BLaER1 (cell line): ENCODE measurements around the gene USP11.

Experiments
- H3K27ac ChIP-seq: shearing (Covaris generic); formaldehyde crosslinking; 2 replicates; pipeline ENCODE4 v1.8.1; 2022
- H3K27me3 ChIP-seq: shearing (Covaris generic); formaldehyde crosslinking; 2 replicates; pipeline ENCODE4 v1.8.1; 2022
- H3K36me3 ChIP-seq: shearing (Covaris generic); formaldehyde crosslinking; 2 replicates; pipeline ENCODE4 v1.8.1; 2022
- H3K4me1 ChIP-seq: shearing (Covaris generic); formaldehyde crosslinking; 2 replicates; pipeline ENCODE4 v1.8.1; 2022
- H3K4me2 ChIP-seq: shearing (Covaris generic); formaldehyde crosslinking; 2 replicates; pipeline ENCODE4 v1.8.1; 2022
- H3K4me3 ChIP-seq: shearing (Covaris generic); formaldehyde crosslinking; 2 replicates; pipeline ENCODE4 v1.8.1; 2022
- H3K9ac ChIP-seq: shearing (Covaris generic); formaldehyde crosslinking; 2 replicates; pipeline ENCODE4 v1.8.1; 2022
- H3K9me3 ChIP-seq: shearing (Covaris generic); formaldehyde crosslinking; 2 replicates; pipeline ENCODE4 v1.8.1; 2022
- H4K20me1 ChIP-seq: shearing (Covaris generic); formaldehyde crosslinking; 2 replicates; pipeline ENCODE4 v1.8.1; 2022
- Cebpa-rat ChIP-seq: shearing (Covaris generic); IDR thresholded peaks from 2 replicates; pipeline ENCODE4 v1.8.1; 2022

USP11 gene

DNA sequence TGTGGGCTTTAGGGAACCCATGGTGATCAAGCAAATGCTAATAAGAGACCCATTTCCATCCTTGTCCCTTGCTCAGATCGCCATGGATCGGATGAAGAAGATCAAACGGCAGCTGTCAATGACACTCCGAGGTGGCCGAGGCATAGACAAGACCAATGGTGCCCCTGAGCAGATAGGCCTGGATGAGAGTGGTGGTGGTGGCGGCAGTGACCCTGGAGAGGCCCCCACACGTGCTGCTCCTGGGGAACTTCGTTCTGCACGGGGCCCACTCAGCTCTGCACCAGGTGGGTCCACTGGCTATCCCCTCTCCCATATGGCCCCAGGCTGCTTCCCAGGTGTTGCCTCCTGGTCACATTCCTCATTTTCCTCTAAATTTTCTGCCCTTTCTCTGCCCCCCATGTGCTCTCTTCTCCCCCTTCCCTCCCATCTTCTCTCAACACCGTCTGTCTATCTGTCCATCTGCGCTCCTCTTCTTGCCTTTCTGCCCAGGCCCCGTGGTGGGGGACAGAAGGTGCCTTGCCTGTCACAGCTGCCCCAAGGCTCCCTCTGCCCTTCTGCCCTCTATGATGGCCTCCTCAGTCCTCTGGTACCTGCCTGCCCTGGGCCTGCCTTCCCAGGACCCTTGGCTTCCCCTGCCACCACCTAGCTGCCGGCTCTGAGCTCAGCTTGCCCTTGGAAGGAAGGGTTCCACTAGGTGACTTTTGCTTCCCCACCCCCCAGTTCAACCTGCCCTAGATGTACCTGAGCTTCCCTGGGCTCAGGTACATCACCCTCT is 9.1 kb upstream of the USP11 start:
- TF ChIP-seq Cebpa-rat, result no peak
- Histone ChIP-seq H3K27ac (no peak overlapping the region), H4K20me1 (peaks cover 95% of the 10 kb centered on the region), H3K4me3 (no peak overlapping the region), H3K9me3 (no peaks in the 10 kb centered on the region), H3K9ac (no peak overlapping the region), H3K4me1 (peaks cover 28% of the 10 kb centered on the region), H3K4me2 (no peak overlapping the region), H3K27me3 (0 out of 2 replicates have a peak, but pooled peaks cover 14% of the 10 kb centered on the region), H3K36me3 (peaks cover 78% of the 10 kb centered on the region)

DNA sequence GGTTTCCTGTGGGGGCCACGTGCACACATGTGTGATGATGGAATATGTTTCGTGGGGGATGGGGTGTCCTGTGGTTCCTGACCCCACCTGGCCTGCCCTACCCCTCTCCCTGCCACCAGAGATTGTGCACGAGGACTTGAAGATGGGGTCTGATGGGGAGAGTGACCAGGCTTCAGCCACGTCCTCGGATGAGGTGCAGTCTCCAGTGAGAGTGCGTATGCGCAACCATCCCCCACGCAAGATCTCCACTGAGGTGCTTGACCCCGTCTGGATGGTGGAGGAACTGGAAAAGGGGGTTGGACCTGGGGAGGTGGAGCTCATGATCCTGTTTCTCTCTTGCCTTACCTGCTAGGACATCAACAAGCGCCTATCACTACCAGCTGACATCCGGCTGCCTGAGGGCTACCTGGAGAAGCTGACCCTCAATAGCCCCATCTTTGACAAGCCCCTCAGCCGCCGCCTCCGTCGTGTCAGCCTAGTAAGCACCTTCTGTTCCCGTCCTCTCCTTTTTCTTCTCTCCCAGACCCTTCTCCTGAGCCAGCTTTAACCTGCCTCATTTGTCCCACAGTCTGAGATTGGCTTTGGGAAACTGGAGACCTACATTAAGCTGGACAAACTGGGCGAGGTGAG is 8.4 kb upstream of the USP11 start:
- H3K27ac ChIP-seq, result no peak overlapping the region
- H3K4me2 ChIP-seq, result no peak overlapping the region
- no peak overlapping the region for H3K4me3 ChIP-seq
- peaks cover 95% of the 10 kb centered on the region for H4K20me1 ChIP-seq
- no peak for TF ChIP-seq Cebpa-rat
- 0 out of 2 replicates have a peak, but pooled peaks cover 14% of the 10 kb centered on the region for H3K27me3 ChIP-seq
- H3K9me3 ChIP-seq, result no peaks in the 10 kb centered on the region
- peaks cover 24% of the 10 kb centered on the region for H3K4me1 ChIP-seq
- H3K9ac ChIP-seq, result no peak overlapping the region
- peaks cover 85% of the 10 kb centered on the region for H3K36me3 ChIP-seq

DNA sequence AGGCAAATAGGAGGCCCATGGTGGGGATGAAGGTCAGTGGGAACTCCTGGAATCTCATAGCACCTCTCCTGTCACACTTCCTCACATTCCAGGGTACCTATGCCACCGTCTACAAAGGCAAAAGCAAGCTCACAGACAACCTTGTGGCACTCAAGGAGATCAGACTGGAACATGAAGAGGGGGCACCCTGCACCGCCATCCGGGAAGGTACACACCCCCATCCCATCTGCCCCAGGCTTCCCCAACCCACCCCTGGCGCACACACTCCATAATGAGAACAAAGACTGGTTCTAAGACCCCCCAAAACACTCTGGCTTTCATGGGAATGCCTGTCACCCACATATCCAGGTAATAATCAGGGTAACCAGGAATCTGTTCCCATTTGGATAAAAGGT is 7.9 kb upstream of the USP11 start:
- no peak overlapping the region for H3K27ac ChIP-seq
- H3K9me3 ChIP-seq, result no peaks in the 10 kb centered on the region

DNA sequence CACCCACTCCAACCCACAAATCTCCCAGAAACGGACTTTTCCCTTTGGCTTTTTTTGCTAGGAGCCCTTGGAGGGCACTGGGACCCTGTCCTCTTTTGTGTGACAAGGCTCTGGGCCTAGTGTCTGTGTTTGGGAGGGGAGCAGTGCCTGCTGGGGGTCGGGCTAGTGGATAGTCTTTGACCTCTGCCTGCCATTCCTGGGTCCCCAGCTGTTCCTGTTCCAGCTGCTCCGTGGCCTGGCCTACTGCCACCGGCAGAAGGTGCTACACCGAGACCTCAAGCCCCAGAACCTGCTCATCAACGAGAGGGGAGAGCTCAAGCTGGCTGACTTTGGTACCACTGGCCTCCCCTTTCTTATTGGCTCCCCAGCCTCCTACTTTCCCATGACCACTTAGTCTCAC is 6.7 kb upstream of the USP11 start:
- H3K9me3 ChIP-seq, result no peaks in the 10 kb centered on the region

More for the DNA sequence above, 7.9 kb upstream of the USP11 start:
- Histone ChIP-seq H3K4me1 (peaks cover 19% of the 10 kb centered on the region), H3K9ac (no peak overlapping the region), H4K20me1 (peaks cover 90% of the 10 kb centered on the region), H3K4me2 (no peak overlapping the region), H3K4me3 (no peak overlapping the region), H3K27me3 (0 out of 2 replicates have a peak, but pooled peaks cover 14% of the 10 kb centered on the region), H3K36me3 (peaks cover 89% of the 10 kb centered on the region)
- TF ChIP-seq Cebpa-rat, result no peak

DNA sequence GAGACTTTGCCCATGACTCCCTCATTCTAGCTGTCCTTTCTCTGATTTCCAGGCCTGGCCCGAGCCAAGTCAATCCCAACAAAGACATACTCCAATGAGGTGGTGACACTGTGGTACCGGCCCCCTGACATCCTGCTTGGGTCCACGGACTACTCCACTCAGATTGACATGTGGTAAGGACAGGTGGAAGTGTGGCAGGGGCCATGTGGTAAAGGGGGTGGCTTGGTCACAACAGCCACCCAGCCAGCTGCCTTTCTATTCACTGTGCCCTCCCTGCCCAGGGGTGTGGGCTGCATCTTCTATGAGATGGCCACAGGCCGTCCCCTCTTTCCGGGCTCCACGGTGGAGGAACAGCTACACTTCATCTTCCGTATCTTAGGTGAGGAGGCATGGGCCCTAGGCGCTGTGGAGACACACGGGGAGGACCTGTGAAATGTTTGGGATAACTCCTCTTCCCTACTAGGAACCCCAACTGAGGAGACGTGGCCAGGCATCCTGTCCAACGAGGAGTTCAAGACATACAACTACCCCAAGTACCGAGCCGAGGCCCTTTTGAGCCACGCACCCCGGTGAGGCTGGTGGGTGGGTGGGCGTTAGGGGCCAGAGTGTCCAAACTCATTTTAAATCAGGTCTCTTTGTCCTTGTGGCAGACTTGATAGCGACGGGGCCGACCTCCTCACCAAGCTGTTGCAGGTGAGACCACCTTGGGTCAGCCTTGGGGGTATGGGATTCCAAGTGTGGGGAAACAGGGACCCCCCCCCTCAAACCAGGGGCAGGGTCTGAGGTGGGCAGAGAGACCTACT is 6.1 kb upstream of the USP11 start:
- H3K9ac ChIP-seq, result no peak overlapping the region
- no peaks in the 10 kb centered on the region for H3K9me3 ChIP-seq
- TF ChIP-seq Cebpa-rat, result no peak
- peaks cover 5% of the 10 kb centered on the region for H3K4me1 ChIP-seq
- H3K4me3 ChIP-seq, result no peak overlapping the region
- no peak overlapping the region for H3K27ac ChIP-seq
- H3K27me3 ChIP-seq, result peaks cover 20% of the 10 kb centered on the region; the same call in 1 of the 2 replicates
- H4K20me1 ChIP-seq, result peaks cover 72% of the 10 kb centered on the region
- H3K4me2 ChIP-seq, result no peak overlapping the region
- peaks cover 93% of the 10 kb centered on the region for H3K36me3 ChIP-seq

More for the DNA sequence above, 6.7 kb upstream of the USP11 start:
- Histone ChIP-seq H3K4me1 (peaks cover 8% of the 10 kb centered on the region), H3K9ac (no peak overlapping the region), H3K27me3 (peaks cover 14% of the 10 kb centered on the region; the same call in 1 of the 2 replicates), H3K27ac (no peak overlapping the region), H3K4me3 (no peak overlapping the region), H4K20me1 (peaks cover 79% of the 10 kb centered on the region), H3K36me3 (peaks cover 94% of the 10 kb centered on the region), H3K4me2 (no peak overlapping the region)
- TF ChIP-seq Cebpa-rat, result no peak

DNA sequence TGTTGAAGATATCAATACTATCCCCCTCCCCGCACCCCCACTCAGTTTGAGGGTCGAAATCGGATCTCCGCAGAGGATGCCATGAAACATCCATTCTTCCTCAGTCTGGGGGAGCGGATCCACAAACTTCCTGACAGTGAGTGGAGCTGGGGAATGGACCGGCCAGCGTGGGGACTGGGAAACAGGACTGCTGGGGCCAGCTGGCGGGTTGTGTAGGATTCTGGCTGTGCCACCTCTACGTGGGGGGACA is 5.5 kb upstream of the USP11 start:
- no peak for TF ChIP-seq Cebpa-rat
- peaks cover 9% of the 10 kb centered on the region for H3K4me1 ChIP-seq
- peaks cover 88% of the 10 kb centered on the region for H3K36me3 ChIP-seq
- peaks cover 67% of the 10 kb centered on the region for H4K20me1 ChIP-seq
- H3K27me3 ChIP-seq, result peaks cover 24% of the 10 kb centered on the region; the same call in 1 of the 2 replicates
- H3K9ac ChIP-seq, result no peak overlapping the region
- no peak overlapping the region for H3K4me2 ChIP-seq
- no peaks in the 10 kb centered on the region for H3K9me3 ChIP-seq
- no peak overlapping the region for H3K27ac ChIP-seq
- H3K4me3 ChIP-seq, result no peak overlapping the region

DNA sequence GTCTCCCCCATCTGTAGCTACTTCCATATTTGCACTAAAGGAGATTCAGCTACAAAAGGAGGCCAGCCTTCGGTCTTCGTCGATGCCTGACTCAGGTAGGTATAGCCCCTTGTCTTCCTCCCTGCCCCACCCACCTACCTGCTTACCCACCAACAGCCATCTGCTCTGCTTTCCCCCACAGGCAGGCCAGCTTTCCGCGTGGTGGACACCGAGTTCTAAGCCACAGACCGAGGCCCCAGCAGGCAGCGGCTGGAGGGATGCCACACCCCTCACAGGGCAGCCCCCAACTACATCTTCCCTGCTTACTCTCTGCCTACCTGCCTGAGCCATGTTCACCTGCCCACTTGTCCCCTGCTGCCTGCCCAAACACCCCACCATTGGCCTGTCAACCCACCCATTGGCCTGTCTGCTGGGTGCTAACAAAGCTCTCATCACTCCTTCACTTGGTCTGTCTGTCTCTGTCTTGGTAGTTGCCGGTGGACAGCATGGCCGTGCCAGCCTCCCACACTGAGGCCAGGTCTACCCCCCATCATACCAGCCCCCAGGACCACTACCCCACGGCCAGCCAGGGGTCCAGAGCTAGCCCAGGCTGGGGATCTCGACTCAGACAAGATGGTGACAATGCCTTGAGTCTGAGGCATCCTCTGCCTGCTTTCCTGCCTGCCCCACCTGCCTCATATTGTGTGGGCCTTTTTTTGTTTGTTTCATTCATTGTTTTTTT is 4.1 kb upstream of the USP11 start:
- no peak overlapping the region for H3K27ac ChIP-seq
- H3K4me2 ChIP-seq, result no peak overlapping the region
- H4K20me1 ChIP-seq, result peaks cover 54% of the 10 kb centered on the region
- TF ChIP-seq Cebpa-rat, result no peak
- peaks cover 33% of the 10 kb centered on the region for H3K27me3 ChIP-seq
- H3K36me3 ChIP-seq, result peaks cover 76% of the 10 kb centered on the region
- no peak overlapping the region for H3K4me3 ChIP-seq
- no peak overlapping the region for H3K9ac ChIP-seq
- H3K4me1 ChIP-seq, result peaks cover 14% of the 10 kb centered on the region
- H3K9me3 ChIP-seq, result peaks cover 12% of the 10 kb centered on the region; the same call in 1 of the 2 replicates

DNA sequence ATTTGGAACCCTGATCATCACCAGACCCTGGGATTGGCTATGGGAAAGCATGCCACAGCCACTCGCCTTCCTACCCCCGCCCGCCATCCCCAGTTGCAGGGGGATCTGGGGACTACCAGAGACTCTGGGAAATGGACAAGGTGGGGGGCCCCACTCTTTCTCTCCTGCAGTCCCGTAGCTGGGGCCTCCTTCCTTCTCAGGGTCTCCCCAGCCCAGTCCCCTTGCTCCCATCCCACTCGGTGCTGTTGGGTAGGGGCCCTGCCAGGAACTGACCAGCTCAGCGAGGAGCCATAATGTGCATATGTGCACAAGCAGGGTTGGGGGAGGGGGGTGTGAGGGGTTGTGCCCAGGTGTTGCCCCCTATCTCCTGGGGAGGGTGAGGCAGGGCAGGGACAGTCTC is 3.4 kb upstream of the USP11 start:
- Histone ChIP-seq H3K27me3 (peaks cover 36% of the 10 kb centered on the region), H3K27ac (no peak overlapping the region), H3K9me3 (peaks cover 13% of the 10 kb centered on the region; the same call in 1 of the 2 replicates), H3K4me1 (peaks cover 14% of the 10 kb centered on the region), H3K4me3 (no peak overlapping the region), H3K9ac (no peak overlapping the region), H4K20me1 (peaks cover 47% of the 10 kb centered on the region), H3K4me2 (no peak overlapping the region), H3K36me3 (peaks cover 69% of the 10 kb centered on the region)
- TF ChIP-seq Cebpa-rat, result no peak

DNA sequence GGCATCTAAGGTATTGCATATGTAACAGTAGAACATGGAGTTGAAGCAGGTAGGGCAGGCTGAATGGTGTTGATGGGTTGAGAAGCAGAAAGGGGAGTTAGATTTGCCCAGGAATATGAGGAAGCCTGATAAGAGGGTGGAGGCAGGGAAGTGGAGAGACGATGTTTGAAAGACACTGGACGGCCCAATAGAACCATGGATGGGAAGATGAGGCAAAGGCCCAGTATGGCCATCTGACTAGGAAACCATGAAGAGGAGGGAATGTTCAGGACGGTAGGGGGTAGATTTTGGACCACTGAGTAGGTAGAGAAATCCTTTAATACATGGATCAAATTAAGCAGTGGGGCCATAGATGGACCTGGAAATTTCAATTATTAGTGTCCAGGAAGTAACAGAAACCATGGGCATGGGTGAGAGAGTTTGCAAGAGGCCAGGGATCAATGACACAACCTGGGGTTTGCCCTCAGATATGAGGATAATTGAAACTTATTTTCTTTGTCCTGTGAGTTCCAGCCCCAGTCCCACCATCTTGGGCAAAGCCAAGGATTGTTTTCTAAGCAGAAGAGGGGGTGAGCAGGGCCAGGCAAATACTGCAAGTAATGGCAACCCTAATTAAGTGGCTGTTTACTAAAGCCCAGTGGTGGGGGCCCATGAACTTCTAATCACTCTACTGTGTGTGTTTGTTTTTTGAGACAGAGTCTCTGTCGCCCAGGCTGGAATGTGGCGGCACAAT is 2.5 kb upstream of the USP11 start:
- Histone ChIP-seq H3K4me3 (no peak overlapping the region), H3K27ac (no peak overlapping the region), H3K9ac (no peak overlapping the region), H3K4me2 (no peak overlapping the region), H4K20me1 (peaks cover 42% of the 10 kb centered on the region), H3K27me3 (peaks cover 37% of the 10 kb centered on the region), H3K9me3 (peaks cover 13% of the 10 kb centered on the region; the same call in 1 of the 2 replicates), H3K4me1 (peaks cover 14% of the 10 kb centered on the region), H3K36me3 (peaks cover 60% of the 10 kb centered on the region)
- TF ChIP-seq Cebpa-rat, result no peak
